GM18526 (cell line): Measurements from ENCODE around the gene EPHB2.

Experiments used
- POLR2A ChIP-seq: IDR thresholded peaks from 3 replicates; pipeline ENCODE4 v1.6.1; 2011; ENCODE audit not compliant: insufficient read length; ENCODE audit errors: extremely low read depth

EPHB2 gene

DNA sequence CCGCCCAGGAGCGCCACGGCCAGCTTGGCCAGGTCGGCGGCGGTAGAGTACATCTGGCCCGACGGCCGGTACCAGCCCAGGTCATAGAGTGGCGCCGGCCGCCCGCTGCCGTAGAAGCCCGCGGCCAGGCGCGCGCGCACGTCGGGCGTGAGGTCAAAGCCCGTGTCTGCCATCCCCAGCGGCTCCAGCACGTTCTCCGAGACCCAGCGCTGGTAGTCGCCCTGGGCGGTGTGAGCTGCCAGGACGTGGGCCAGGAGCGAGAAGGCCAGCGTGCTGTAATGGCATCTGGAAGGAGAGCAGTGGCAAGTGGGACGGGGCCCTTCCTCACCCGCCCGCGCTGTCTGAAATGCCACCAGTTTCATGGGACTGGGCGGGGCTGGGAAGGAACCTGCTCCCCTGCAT, 243.1 kb downstream of the EPHB2 start:
- TF ChIP-seq POLR2A, result no peak

DNA sequence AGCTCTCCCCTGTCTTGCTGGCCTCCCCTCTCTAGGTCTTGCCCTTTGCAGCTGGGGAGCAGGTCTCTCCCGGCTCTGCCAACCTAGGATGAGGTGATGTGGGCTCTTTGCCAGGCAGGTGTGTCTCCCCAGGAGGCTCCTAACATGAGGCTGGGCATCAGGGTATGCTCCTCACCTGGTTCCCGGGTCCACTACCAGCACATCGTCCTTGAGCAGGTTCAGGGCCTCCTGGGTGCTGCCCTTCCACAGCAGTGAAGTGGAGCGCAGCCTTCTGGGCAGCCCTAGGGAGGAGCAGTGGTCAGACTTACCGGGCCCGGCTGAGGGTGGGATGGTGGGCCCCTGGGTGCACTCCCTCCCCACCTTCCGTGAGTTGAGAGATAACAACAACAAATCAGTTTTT, 244.5 kb downstream of the EPHB2 start:
- TF ChIP-seq POLR2A, result no peak

DNA sequence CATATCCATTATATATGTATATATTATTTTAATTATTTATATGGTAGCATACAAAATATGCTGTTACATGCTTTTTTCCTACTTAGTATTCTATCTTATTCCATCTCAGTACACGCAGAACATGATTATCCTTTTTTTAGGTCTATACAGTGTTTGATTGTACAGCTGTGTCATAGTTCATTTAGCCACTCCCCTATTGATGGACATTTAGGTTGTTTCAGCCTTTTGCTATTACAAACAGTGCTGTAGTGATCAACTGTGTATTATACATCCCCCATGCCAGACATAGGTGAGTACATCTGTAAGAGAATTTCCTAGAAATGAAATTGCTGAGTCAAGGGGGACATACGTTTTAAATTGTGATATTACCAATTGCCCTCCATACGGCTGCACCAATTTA, 246.4 kb downstream of the EPHB2 start:
- no peak for TF ChIP-seq POLR2A

DNA sequence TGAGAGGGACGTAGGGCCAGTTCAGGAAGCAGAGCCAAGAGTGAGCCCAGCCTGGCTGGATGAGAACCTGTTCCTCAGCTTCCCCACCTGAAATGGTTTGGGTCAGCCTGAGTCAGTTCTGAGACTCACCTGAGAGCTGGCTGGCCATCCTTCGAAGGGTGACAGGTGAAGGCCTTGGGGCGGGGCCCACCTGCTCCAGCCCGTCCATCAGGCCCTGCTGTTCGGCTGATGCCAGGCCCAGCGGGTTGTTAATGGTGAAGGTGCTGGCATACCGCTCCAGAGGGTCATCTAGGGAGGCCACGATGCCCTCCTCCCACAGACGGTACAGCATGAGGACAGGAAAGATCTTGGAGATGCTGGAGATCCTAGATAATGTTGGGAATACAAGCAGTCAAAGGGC, 247.9 kb downstream of the EPHB2 start:
- no peak for TF ChIP-seq POLR2A

DNA sequence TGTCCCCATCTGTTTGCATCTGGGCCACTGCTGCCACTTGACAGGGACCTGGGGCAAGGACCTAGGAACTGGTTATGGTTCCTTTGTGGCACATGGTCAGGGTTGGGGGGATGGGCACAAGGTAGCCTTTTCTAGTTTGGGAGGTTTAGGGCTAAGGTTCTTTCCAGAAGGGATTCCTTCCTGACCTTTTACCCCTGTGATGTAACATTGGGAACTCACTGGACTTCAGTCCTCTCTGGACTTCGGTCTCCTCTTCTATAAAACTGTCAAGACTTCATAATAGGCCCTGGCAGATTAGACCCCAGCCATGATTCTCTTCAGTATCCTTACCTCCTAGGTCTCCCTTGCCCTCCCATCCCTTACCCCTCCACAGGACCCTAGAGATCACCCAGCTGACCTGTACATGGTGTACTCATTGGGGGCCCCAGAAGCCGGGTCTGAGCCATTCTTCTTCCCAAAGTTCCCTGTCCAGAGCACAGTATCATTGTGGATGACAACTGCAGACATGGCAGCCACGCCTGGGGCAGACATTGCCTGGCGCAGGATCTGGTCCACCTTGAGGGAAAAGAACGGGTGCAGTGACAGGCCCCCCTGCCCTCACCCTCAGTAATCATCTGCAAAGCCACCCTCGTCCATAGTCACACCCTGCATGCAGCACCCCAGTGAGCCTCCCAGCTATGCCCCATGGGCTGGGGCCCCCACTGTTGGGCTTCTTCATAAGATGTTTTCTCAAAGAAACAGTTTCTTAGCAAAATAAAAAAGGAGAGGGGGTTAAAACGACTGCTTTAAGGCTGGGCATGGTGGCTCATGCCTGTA, 249.1 kb downstream of the EPHB2 start:
- TF ChIP-seq POLR2A, result no peak

DNA sequence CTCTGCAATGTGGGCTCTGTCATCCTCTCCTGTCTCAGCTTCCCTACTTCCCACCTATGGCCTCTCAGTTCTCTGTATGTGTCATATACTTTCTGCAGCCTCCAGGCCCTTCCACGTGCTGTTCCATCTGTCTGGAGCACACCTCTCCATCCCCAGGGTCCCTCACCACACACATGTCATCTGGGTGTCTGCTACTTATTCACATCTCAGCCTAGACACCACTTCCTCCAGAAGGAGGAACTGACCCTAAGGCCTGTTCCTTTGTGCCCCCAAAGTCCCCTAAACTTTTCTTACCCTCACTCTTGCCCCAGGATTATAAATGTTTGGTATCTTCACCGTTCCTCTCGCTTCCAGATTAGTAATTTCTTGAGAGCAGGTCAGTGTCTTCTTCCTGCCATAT, 251.9 kb downstream of the EPHB2 start:
- no peak for TF ChIP-seq POLR2A

DNA sequence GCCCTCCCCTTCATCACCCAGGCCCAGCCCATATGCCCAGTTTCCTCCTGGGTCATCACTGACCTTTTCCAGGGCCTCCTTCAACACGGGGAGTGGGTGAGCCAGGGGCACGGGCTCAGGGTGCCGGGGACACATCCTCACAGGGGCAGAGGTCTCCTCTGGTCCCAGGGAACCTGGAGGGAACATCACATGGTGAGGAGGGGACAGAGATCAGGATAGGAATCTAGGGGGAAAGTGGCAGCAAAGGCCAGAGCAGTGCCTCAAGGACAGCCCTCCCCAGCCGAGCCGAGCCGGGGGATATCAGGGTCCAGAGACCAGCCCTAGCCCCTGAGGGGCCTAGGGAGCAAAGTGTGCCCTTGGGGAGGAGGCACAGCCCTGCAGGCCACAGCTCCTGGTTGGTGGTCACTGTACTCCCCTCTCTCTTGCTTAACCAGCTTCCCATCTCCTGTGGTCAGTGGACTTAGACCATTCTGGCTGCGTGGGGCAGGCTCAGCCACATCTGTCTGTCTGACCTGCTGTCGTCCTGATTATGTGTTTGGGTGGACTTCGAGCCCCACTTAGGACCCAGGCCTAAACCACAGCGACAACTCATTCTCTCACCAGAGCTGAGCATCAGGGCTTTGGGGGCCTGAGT, 252.5 kb downstream of the EPHB2 start:
- TF ChIP-seq POLR2A, result no peak

DNA sequence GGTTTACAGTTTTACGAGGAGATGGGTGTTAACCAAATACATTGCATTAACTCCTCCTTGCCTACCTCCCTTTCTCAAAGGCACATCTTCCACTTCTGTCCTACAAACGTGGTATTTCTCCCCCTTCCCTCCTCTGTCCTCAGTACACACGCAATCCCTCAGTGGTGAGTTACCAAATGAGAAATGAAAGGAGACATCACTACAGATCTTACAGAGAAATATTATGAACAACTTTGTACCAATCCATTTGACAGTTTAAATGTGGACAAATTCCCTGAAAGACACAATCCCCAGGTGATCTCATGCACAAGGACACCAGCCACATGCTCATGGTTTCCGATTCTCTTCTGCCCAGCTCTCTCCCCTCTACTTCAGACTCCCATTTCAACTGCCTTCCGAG, 255.7 kb downstream of the EPHB2 start:
- no peak for TF ChIP-seq POLR2A

DNA sequence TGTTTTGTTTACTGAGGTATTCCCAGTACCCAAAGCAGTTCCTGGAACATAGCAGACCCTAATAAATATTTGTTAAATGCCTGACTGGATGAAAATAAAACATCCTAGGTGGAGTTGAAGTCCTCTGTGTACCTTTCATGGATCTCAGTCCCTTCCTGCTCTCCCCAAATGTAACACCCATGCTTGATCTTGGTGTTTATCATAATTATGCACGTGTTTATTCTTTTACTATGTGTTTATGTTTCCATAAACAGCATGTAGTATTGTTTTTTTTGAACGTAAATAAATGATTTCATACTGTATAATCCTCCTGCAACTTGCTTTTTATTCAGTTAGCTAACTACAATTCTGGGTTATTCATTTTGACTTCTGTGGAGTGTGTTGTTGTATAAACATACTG, 257.2 kb downstream of the EPHB2 start:
- TF ChIP-seq POLR2A, result no peak

DNA sequence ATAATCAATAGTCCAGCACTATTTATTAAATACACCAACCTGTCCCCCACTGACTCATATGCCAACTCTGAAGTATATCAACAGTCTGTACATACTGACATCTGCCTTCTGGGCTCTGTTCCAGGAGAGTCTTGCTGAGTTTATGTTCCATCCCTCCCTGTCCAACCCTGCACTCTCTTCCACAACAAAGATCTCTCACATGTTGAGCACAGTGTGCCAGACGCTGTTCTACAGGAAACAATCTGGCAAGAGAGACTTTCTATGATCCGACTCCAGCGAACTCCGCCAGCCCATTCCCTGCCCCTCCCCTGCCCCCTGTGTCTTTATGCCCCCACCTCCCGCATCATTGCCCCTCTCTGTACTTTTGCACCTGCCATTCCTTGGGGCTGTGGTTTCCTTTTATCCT, 258.7 kb downstream of the EPHB2 start:
- no peak for TF ChIP-seq POLR2A

DNA sequence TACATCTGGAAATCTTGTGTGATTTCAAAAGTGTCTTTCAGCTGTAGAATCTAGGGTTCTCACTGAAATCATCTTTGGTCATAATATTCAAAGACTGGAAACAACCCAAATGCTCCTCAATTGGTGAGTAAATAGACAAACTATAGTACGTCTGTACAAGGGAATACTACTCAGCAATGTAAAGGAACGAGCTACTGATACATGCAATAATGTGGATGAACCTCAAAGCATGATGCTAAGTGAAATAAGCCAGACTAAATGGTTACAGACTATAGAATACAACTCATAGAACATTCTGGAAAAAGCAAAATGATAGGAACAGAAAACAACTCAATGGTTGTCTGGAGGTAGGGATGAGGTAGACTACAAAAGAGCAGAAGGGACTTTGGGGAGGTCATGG, 259.5 kb downstream of the EPHB2 start:
- TF ChIP-seq POLR2A, result no peak
